ENCODE data around the gene FGD2.
A peak's percentile ranks its signal among the peaks of the same experiment; 100 is the strongest.

FGD2 gene

GRCh38 chr6:36997811-36998722, 7.4 kb upstream of the FGD2 start:
- no peak overlapping the region for H3K27ac ChIP-seq
- DNase-seq (ENCODE audit: low read depth, low spot score), result no peak
- no peak overlapping the region for H3K4me3 ChIP-seq
- H3K9me3 ChIP-seq (ENCODE audit: low read depth, low read length), result no peaks in the 10 kb centered on the region
- peak overlapping the region; percentile 49 for H3K9ac ChIP-seq (ENCODE audit: insufficient read length)
- no peak for TF ChIP-seq EZH2 (IDR thresholded peaks at IDR 0.05)
- TF ChIP-seq FOXP2 (optimal IDR thresholded peaks at IDR 0.05; ENCODE audit: control extremely low read depth, extremely low read length, insufficient read depth), result no peak
- no peak for TF ChIP-seq POLR2AphosphoS5 (IDR thresholded peaks at IDR 0.05; ENCODE audit: borderline replicate concordance, low read depth, low read length)
- H3K36me3 ChIP-seq (ENCODE audit: insufficient read depth, low read length), result no peaks in the 10 kb centered on the region

DNA sequence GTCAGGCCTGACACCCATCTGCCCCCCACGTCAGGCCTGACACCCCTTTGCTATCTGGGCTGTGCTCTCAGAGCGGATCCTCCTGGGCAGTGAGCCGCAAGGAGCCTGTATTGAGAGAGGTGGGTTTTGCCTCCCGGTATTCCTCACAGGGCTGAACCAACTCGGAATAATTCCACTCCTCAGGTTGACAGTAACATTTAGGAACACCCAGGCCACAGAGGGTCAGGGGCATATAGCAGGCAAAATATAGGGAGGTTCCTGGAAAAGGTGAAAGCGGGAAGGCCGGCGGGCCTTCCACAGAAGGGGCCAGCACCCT, 6.8 kb upstream of the FGD2 start:
- TF ChIP-seq FOXP2 (optimal IDR thresholded peaks at IDR 0.05; ENCODE audit: control extremely low read depth, extremely low read length, insufficient read depth) (no peak), POLR2AphosphoS5 (IDR thresholded peaks at IDR 0.05; ENCODE audit: borderline replicate concordance, low read depth, low read length) (no peak), EZH2 (IDR thresholded peaks at IDR 0.05) (no peak)
- no peak overlapping the region for H3K9ac ChIP-seq (ENCODE audit: insufficient read length)
- no peaks in the 10 kb centered on the region for H3K9me3 ChIP-seq (ENCODE audit: low read depth, low read length)

GRCh38 chr6:36999061-36999750, 6.2 kb upstream of the FGD2 start:
- TF ChIP-seq FOXP2 (optimal IDR thresholded peaks at IDR 0.05; ENCODE audit: control extremely low read depth, extremely low read length, insufficient read depth), result no peak
- Histone ChIP-seq H3K4me3 (no peak overlapping the region), H3K36me3 (ENCODE audit: insufficient read depth, low read length) (no peaks in the 10 kb centered on the region), H3K27ac (no peak overlapping the region), H3K9ac (ENCODE audit: insufficient read length) (no peak overlapping the region), H3K9me3 (ENCODE audit: low read depth, low read length) (no peaks in the 10 kb centered on the region)
- no peak for DNase-seq (ENCODE audit: low read depth, low spot score)

More for the DNA sequence above, 6.8 kb upstream of the FGD2 start:
- Histone ChIP-seq H3K4me3 (no peak overlapping the region), H3K36me3 (ENCODE audit: insufficient read depth, low read length) (no peaks in the 10 kb centered on the region), H3K27ac (no peak overlapping the region)
- no peak for DNase-seq (ENCODE audit: low read depth, low spot score)

DNA sequence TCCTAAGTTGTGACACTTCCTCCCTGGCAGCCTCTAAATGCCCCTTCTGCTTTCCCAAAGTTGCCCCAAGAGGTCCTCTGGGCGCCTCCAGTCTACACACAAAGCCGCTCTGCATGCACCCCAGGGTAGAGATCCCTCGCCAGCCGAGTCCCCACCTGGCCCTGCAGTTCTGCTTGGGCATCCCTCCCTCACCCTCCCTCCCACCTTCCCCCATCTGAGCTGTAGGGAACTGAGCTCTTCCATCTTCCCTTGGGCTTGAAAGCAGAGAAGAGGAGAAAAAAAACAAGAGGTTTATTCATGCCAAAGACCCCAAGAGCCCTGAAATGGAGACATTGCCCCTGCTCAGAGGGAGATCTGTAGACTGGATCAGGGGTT, 5.7 kb upstream of the FGD2 start:
- no peak for DNase-seq (ENCODE audit: low read depth, low spot score)
- no peak overlapping the region for H3K9ac ChIP-seq (ENCODE audit: insufficient read length)
- no peaks in the 10 kb centered on the region for H3K36me3 ChIP-seq (ENCODE audit: insufficient read depth, low read length)
- TF ChIP-seq FOXP2 (optimal IDR thresholded peaks at IDR 0.05; ENCODE audit: control extremely low read depth, extremely low read length, insufficient read depth), result no peak
- no peak for TF ChIP-seq EZH2 (IDR thresholded peaks at IDR 0.05)
- TF ChIP-seq POLR2AphosphoS5 (IDR thresholded peaks at IDR 0.05; ENCODE audit: borderline replicate concordance, low read depth, low read length), result no peak
- H3K27ac ChIP-seq, result no peak overlapping the region
- no peaks in the 10 kb centered on the region for H3K9me3 ChIP-seq (ENCODE audit: low read depth, low read length)
- no peak overlapping the region for H3K4me3 ChIP-seq

DNA sequence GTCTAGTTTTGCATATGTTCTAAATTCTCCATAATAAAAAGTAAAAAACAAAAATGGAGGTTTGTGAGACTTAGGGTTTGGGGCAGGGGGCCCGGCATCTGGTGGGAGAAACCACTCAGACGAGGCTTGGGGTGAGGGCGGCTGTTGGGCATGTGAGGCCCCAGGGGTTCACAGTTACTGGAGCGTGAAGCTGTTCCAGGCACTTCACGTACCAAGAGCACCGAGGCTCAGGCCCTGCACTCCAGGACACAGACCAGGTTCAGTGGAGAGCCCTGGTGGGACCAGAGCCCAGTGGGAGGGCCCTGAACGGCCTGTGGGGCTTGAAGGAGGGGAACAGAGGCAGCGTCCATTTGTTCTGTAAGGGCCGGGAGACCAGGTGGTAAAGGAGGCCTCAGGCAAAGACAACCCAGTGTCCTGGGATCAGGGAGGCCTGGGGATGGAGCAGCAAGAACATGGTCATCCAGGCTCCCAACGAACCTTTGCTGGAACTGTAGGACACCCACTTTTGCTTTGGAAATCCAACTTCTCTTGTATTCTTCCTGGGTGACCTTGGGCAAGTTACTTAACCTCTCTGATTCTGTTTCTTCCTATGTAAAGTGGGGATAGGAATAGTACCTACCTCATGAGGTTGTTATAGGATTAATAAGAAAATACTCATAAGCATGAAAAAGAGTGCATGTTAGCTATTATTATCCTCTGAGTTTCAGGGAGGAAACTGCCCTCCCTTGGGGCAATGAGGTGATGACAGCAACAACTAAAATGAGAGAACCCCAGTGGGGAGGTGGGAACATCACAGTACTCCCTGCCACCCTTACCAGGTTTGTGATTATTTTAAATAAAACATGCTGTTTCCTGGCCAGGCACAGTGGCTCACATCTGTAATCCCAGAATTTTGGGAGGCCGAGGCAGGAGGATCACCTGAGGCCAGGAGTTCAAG, 1.1 kb upstream of the FGD2 start:
- H3K27ac ChIP-seq, result no peak overlapping the region
- no peak for TF ChIP-seq POLR2AphosphoS5 (IDR thresholded peaks at IDR 0.05; ENCODE audit: borderline replicate concordance, low read depth, low read length)
- H3K9me3 ChIP-seq (ENCODE audit: low read depth, low read length), result no peaks in the 10 kb centered on the region
- no peak for DNase-seq (ENCODE audit: low read depth, low spot score)
- H3K36me3 ChIP-seq (ENCODE audit: insufficient read depth, low read length), result no peaks in the 10 kb centered on the region
- no peak overlapping the region for H3K9ac ChIP-seq (ENCODE audit: insufficient read length)
- H3K4me3 ChIP-seq, result no peak overlapping the region

GRCh38 chr6:37005827-37006567, 542 bp downstream of the FGD2 start:
- Histone ChIP-seq H3K9me3 (ENCODE audit: low read depth, low read length) (no peaks in the 10 kb centered on the region), H3K27ac (no peak overlapping the region), H3K9ac (ENCODE audit: insufficient read length) (no peak overlapping the region), H3K36me3 (ENCODE audit: insufficient read depth, low read length) (no peaks in the 10 kb centered on the region), H3K4me3 (no peak overlapping the region)
- no peak for TF ChIP-seq POLR2AphosphoS5 (IDR thresholded peaks at IDR 0.05; ENCODE audit: borderline replicate concordance, low read depth, low read length)
- TF ChIP-seq FOXP2 (optimal IDR thresholded peaks at IDR 0.05; ENCODE audit: control extremely low read depth, extremely low read length, insufficient read depth), result no peak
- TF ChIP-seq EZH2 (IDR thresholded peaks at IDR 0.05), result no peak
- DNase-seq (ENCODE audit: low read depth, low spot score), result no peak

- Histone ChIP-seq H3K9ac (ENCODE audit: insufficient read length) (no peak overlapping the region), H3K4me3 (no peak overlapping the region), H3K27ac (no peak overlapping the region), H3K36me3 (ENCODE audit: insufficient read depth, low read length) (no peaks in the 10 kb centered on the region), H3K9me3 (ENCODE audit: low read depth, low read length) (no peaks in the 10 kb centered on the region)
- no peak for DNase-seq (ENCODE audit: low read depth, low spot score)
- TF ChIP-seq POLR2AphosphoS5 (IDR thresholded peaks at IDR 0.05; ENCODE audit: borderline replicate concordance, low read depth, low read length) (no peak), FOXP2 (optimal IDR thresholded peaks at IDR 0.05; ENCODE audit: control extremely low read depth, extremely low read length, insufficient read depth) (no peak), EZH2 (IDR thresholded peaks at IDR 0.05) (no peak)
Measured at GRCh38 chr6:37006793-37007339, 1.4 kb downstream of the FGD2 start.

All from SK-N-MC (cell line).